ENCODE data around the gene NACC2.

The NACC2 gene

DNA sequence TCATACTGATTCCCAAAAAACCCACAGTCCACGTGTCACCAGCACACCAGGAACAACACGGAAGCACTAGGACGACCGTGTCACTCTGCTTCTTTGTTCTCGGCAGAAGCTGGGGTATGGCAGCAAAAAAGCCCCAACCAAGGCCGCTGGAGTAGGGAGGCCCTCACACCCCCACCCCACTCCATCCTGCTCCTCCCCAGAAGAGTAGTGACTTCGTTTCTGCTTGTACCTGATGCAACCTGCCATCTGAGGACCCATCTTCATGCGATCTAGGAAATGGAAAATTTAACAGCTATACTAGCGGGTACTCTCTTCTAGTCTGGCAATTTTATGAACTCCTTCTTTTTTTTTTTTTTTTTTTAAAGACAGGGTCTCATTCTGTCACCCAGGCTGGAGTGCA lies 137.7 kb downstream of the NACC2 start:
- TF ChIP-seq, protein P1, sequence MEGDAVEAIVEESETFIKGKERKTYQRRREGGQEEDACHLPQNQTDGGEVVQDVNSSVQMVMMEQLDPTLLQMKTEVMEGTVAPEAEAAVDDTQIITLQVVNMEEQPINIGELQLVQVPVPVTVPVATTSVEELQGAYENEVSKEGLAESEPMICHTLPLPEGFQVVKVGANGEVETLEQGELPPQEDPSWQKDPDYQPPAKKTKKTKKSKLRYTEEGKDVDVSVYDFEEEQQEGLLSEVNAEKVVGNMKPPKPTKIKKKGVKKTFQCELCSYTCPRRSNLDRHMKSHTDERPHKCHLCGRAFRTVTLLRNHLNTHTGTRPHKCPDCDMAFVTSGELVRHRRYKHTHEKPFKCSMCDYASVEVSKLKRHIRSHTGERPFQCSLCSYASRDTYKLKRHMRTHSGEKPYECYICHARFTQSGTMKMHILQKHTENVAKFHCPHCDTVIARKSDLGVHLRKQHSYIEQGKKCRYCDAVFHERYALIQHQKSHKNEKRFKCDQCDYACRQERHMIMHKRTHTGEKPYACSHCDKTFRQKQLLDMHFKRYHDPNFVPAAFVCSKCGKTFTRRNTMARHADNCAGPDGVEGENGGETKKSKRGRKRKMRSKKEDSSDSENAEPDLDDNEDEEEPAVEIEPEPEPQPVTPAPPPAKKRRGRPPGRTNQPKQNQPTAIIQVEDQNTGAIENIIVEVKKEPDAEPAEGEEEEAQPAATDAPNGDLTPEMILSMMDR (IDR thresholded peaks at IDR 0.05; ENCODE audit: low read depth, low read length): no peak
- H3K4me3 ChIP-seq (replicated peaks in 1 of 2; ENCODE audit: low read depth in 2 of 2, low read length in 2 of 2): no peak overlapping the region
- DNase-seq (ENCODE audit: low read depth in 2 of 2): no peak

DNA sequence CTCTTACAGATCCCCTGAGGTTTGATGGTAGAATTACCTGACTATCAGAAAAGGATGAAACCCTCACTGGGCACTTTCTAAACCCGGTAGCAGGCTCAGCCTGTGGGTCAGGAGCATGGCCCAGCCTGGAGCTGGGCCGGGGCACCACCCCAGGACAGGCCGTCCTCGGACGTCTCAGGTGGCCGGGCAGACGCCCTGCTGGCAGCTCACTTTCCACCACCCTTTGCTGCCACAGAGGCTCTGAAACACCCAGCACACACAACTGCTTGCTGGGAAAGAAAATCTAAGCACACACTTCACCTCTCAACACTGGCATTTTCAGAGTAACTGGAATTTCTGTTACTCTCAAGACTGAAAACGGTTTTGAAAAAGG lies 138.3 kb downstream of the NACC2 start:
- H3K4me3 ChIP-seq (replicated peaks in 1 of 2; ENCODE audit: low read depth in 2 of 2, low read length in 2 of 2): no peak overlapping the region
- TF ChIP-seq, protein P1 (IDR thresholded peaks at IDR 0.05; ENCODE audit: low read depth, low read length): no peak
- no peak for DNase-seq (ENCODE audit: low read depth in 2 of 2)

All from cardiac fibroblast (primary cell).